ENCODE results near the gene C1QTNF5. TPM values are rescaled to one million over a fixed set of nuclear protein-coding genes. Genes with fewer than 3 reads are reported as not detected.
A peak's percentile ranks its signal among the peaks of the same experiment; 100 is the strongest.

The C1QTNF5 gene
- polyA plus RNA-seq, 2 of the 4 experiments (the other 2 are of a cell fraction): not detected

GRCh38 chr11:119336744-119337469 lies 3.8 kb downstream of the C1QTNF5 start:
- no peak overlapping the region for H3K4me3 ChIP-seq
- POLR2A ChIA-PET: no interaction called here
- FAIRE-seq: no peak

GRCh38 chr11:119335655-119336543 lies 4.8 kb downstream of the C1QTNF5 start:
- peak overlapping the region in 1 of 2 experiments; percentile 94; a peak in 1 of 6 replicates for H3K27ac ChIP-seq
- ChIA-PET POLR2A (no interaction called here), CTCF (interaction anchor here (0.9 to 7.7 kb wide), 5 partner anchors 13 to 46 kb away, joined by 3 to 123 read pairs (median 8); partner anchors contain the start of gene USP2)
- H3K4me3 ChIP-seq: no peak overlapping the region; the same call in 1 of the 3 replicates
- WGBS (ENCODE audit: missing lambda C conversion rate): 95% methylated on average over 18 of the region's 30 CpGs
- H3K4me1 ChIP-seq: peaks cover 19% of the 10 kb centered on the region
- DNase-seq (ENCODE audit: low read depth in 1 of 2, low spot score in 1 of 2): no peak
- FAIRE-seq: no peak
- H3K4me2 ChIP-seq: peak overlapping the region; percentile 79
- no peak for ATAC-seq
- no peaks in the 10 kb centered on the region for H3K9me3 ChIP-seq
- TF ChIP-seq FOSL2 (IDR thresholded peaks at IDR 0.05) (no peak), FOSL2 (CRISPR knock-in tag; IDR thresholded peaks at IDR 0.05) (no peak), NPAS2 (CRISPR knock-in tag; IDR thresholded peaks at IDR 0.05; ENCODE audit: borderline replicate concordance) (no peak), HOXA7 (CRISPR knock-in tag; IDR thresholded peaks at IDR 0.05) (no peak), ZNF302 (CRISPR knock-in tag; IDR thresholded peaks at IDR 0.05) (no peak), HOXB5 (CRISPR knock-in tag; IDR thresholded peaks at IDR 0.05) (no peak), TFCP2L1 (CRISPR knock-in tag; IDR thresholded peaks at IDR 0.05) (no peak), FOSB (CRISPR knock-in tag; IDR thresholded peaks at IDR 0.05) (no peak), E2F6 (IDR thresholded peaks at IDR 0.05; ENCODE audit: borderline replicate concordance, low read depth) (no peak), MYC (IDR thresholded peaks at IDR 0.05; ENCODE audit: borderline replicate concordance, low read length) (no peak), ZC3H11A (IDR thresholded peaks at IDR 0.05) (no peak), REST (IDR thresholded peaks at IDR 0.05) (no peak), HEYL (CRISPR knock-in tag; IDR thresholded peaks at IDR 0.05) (no peak), MAZ (IDR thresholded peaks at IDR 0.05; ENCODE audit: borderline replicate concordance, low read depth, low read length) (no peak), HOXB13 (CRISPR knock-in tag; IDR thresholded peaks at IDR 0.05; ENCODE audit: low read depth) (no peak), RCOR1 (IDR thresholded peaks at IDR 0.05; ENCODE audit: low read depth, low read length) (no peak)
- TF ChIP-seq, protein P1, sequence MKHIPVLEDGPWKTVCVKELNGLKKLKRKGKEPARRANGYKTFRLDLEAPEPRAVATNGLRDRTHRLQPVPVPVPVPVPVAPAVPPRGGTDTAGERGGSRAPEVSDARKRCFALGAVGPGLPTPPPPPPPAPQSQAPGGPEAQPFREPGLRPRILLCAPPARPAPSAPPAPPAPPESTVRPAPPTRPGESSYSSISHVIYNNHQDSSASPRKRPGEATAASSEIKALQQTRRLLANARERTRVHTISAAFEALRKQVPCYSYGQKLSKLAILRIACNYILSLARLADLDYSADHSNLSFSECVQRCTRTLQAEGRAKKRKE (CRISPR knock-in tag; IDR thresholded peaks at IDR 0.05; ENCODE audit: low read depth): no peak

More at GRCh38 chr11:119336744-119337469, 3.8 kb downstream of the C1QTNF5 start:
- Histone ChIP-seq H3K4me2 (no peak overlapping the region), H3K27ac (no peak overlapping the region), H3K9me3 (no peaks in the 10 kb centered on the region), H3K4me1 (peaks cover 19% of the 10 kb centered on the region)
- TF ChIP-seq CEBPB (IDR thresholded peaks at IDR 0.05) (no peak), REST (IDR thresholded peaks at IDR 0.05) (no peak), SREBF2 (IDR thresholded peaks at IDR 0.05) (no peak), NPAS2 (CRISPR knock-in tag; IDR thresholded peaks at IDR 0.05; ENCODE audit: borderline replicate concordance) (no peak), EP300 (IDR thresholded peaks at IDR 0.05) (no peak)
- TF ChIP-seq, protein P2, sequence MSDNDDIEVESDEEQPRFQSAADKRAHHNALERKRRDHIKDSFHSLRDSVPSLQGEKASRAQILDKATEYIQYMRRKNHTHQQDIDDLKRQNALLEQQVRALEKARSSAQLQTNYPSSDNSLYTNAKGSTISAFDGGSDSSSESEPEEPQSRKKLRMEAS (IDR thresholded peaks at IDR 0.05): no peak
- no peak for ATAC-seq
- no peak for DNase-seq (ENCODE audit: low read depth in 1 of 2, low spot score in 1 of 2)
- WGBS (ENCODE audit: missing lambda C conversion rate): 83% methylated on average over 9 of the region's 9 CpGs
- CTCF ChIA-PET: interaction anchor here (0.6 to 9.5 kb wide), 11 partner anchors 13 to 234 kb away, joined by 3 to 160 read pairs (median 13); partner anchors contain the start of gene USP2
